GM19035 (cell line): Measurements from ENCODE around the gene MORN3.
"Not testable (repeated sequence)": the region's sequence is repeated elsewhere in the genome, so short reads cannot be mapped to it uniquely, and the experiment has no call there.

Experiments
- ATAC-seq: cut with Tn5 transposase; IDR thresholded peaks from one replicate; pipeline ENCODE4 v1.9.1; 2021; ENCODE audit not compliant: unreplicated experiment

Gene MORN3

GRCh38 chr12:121648458-121649028 is 20.9 kb downstream of the MORN3 start:
- no peak for ATAC-seq

GRCh38 chr12:121641343-121641630 is 28.2 kb downstream of the MORN3 start:
- ATAC-seq, result no peak

DNA sequence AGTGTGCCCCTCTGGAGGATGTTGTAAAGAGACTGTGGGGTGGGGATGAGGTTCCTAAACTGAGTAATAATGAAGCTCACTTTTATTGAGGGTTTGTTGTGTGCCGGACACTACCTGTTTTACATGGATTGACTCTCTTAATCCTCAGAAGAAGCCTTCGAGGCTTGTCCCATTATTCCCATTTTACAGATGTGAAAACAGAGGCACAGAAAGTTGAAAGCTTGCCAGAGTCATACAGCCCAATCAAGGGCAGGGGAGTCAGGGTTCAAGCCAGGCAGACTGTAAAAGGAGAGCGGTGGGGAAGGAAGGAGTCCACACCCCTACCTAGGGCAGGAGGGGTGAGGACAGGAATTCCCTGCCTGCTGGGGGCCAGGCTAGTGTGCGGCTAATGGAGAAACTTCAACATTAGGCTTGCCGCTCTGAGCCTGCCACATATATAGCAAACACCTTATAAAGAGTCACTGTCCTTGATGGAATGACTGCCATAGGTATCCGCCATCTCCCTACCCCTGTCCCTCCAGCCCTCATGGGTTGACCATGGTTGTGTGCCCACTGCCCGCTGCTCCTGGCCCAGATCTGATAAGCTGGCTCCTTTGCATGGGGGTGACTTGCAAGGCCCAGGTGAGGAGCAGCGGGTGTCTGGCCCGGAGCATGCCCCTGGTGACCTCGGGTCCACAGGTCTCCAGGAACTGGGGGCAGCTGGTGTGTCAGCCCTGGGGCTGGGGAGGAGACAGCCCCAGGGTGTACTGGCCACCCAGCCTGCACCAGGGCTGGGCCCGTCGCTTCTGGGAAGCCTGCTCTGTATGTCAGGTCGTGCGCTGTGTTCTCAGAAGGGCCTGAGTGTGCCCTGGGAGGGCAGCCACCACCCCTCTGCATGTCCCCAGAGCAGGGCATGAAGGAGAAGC is 30.9 kb downstream of the MORN3 start:
- no peak for ATAC-seq

- peak; percentile 52 for ATAC-seq
Observed at GRCh38 chr12:121637231-121637914, 32.1 kb downstream of the MORN3 start.

DNA sequence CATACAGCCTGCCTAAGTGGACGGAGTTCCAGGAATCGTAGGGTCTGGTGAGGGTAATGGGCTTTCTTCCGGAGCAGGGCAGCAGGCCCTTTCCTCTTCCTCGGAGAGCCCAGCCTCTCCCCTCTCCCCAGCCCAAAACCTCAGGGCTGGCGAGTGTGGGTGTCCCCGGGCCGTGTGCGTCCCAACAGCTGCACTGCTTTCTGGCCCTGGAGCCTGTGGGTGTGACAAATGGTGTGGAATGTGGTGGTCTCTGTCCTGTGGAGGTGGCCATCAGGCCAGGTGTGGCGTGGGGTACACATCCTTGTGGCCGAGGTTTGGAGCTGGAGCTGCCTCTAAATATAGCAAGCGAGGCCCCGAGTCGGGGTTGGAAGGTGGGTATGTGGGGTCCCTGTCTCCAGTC is 34.6 kb downstream of the MORN3 start:
- ATAC-seq, result no peak

- not testable (repeated sequence) for ATAC-seq
Observed at GRCh38 chr12:121633833-121634196, 35.6 kb downstream of the MORN3 start.

- ATAC-seq, result no peak
Observed at GRCh38 chr12:121632069-121632970, 37.1 kb downstream of the MORN3 start.

GRCh38 chr12:121630791-121631355 is 38.6 kb downstream of the MORN3 start:
- no peak for ATAC-seq

GRCh38 chr12:121628536-121628935 is 40.9 kb downstream of the MORN3 start:
- no peak for ATAC-seq

DNA sequence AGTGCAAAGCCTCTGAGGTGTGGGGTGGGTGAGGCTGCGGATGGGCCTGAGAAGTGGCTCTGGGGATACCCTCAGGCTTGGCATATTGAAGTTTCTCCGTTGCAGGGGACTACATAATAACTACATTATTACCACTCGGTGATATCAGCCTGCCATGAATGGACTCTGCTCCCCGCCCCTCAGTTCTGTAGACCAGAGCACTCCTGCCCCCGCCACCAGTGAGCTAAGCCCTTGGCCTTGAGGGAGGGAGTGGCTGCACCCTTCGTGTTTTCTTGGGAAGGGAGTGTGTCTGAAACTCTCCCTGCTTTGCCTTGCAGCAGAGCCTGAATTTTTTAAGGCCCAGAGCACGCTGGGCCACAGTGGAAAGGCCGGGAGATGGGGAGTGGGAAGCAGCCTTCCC is 41.4 kb downstream of the MORN3 start:
- no peak for ATAC-seq

- peak; percentile 37 for ATAC-seq
Observed at GRCh38 chr12:121626853-121627640, 42.4 kb downstream of the MORN3 start.

GRCh38 chr12:121626087-121626852 is 43.2 kb downstream of the MORN3 start, which contains the start of gene ORAI1:
Gene ORAI1, plus strand, starts transcription at chr12:121626530.
- peak; percentile 76 for ATAC-seq

GRCh38 chr12:121620333-121620891 is 49.0 kb downstream of the MORN3 start:
- no peak for ATAC-seq

- no peak for ATAC-seq
Observed at GRCh38 chr12:121618659-121619233, 50.7 kb downstream of the MORN3 start.

DNA sequence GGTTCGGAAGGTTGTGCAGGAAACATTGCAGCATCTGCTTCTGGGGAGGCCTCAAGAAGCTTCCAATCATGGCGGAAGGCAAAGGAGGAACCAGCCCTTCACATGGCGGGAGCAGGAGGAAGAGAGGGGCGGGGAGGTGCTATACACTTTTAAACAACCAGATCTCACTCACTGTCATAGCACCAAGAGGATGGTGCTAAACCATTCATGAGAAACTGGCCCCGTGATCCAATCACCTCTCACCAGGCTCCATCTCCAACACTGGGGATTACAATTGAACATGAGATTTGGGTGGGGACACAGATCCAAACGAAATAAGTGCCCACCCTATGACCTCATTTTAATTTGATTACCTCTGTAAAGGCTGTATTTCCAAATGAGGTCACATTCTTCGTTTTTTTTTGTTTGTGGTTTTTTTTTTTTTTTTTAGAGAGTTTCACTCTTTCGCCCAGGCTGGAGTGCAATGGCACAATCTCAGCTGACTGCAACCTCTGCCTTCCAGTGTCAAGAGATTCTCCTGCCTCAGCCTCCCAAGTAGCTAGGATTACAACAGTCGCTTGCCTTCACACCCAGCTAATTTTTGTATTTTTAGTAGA is 54.5 kb downstream of the MORN3 start:
- ATAC-seq, result no peak

- ATAC-seq, result no peak
Observed at GRCh38 chr12:121613462-121613861, 56.0 kb downstream of the MORN3 start.

DNA sequence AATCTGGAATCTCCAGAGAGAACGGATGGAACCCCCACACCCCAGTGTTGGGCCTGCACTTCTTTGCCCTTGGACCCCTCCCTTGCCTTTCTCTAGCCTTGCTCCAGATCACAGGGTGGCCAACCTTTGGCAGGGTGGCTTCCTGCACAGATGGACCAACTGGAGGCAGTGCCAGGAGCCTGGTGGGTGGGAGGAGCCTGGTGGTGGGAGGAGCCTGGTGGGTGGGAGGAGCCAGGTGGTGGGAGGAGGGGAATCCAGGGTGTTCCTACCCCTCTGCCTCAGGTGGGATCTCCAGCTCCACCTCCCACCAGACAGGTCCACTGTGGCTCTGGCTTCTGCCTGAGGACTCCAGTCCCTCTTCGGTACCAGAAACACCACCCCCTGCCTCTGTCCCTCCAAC is 58.1 kb downstream of the MORN3 start:
- ATAC-seq, result no peak
